K562 (cell line): Measurements from ENCODE around the gene ANKRD66. TPM values are rescaled to one million over a fixed set of nuclear protein-coding genes. Genes with fewer than 3 reads are reported as not detected.

ENCODE experiments used
- ATAC-seq: fragments of 200-7000 bp; cut with Tn5 transposase; 3 replicates; pipeline ENCODE4 v1.9.1; 2020; ENCODE audit warnings: moderate library complexity
- BruUV-seq: library from RNA; stranded (reverse); fragments of 400-500 nt; replicated peaks from 2 replicates; lab custom pipeline; 2021; lab: Mats Ljungman, UMichigan
- CTCF ChIA-PET: fragments of 300-600 bp; formaldehyde crosslinking; extraction: SDS; loops from one replicate; lab custom pipeline; 2021; ENCODE audit warnings: low intra/inter-chr PET ratio; lab: Yijun Ruan, JAX
- POLR2A ChIA-PET: fragments of 300-600, 350-650 bp; sonication (Branson Sonifier 250); formaldehyde crosslinking; extraction: SDS; loops from one replicate; lab custom pipeline; 2021; ENCODE audit warnings: antibody characterized with exemption, inconsistent platforms; lab: Yijun Ruan, JAX
- DNase-seq, 4 experiments: peaks; one replicate each; pipeline versions ENCODE4 v3.0.0 to v3.0.0-alpha.2; 2011 to 2018; ENCODE audit warnings: low spot score in 3 of 4, mixed read lengths in 3 of 4; ENCODE audit errors: extremely low read depth in 1 of 4
- FAIRE-seq: peaks from 2 replicates; lab custom pipeline; 2011; peaks lifted over from hg19 to GRCh38; lab: Jason Lieb, UNC
- H2AFZ ChIP-seq: 2 replicates; pipeline ENCODE4 v1.6.0; 2011; ENCODE audit warnings: low read depth, low read length, control low read depth, inconsistent platforms
- H3K27ac ChIP-seq: fragments of 200-600 bp; 3 replicates; pipeline ENCODE4 v1.8.0; 2011; ENCODE audit warnings: low read depth, mild to moderate bottlenecking, control low read depth, inconsistent platforms, low read length, moderate library complexity, mixed read lengths; ENCODE audit errors: extremely low read depth
- H3K27me3 ChIP-seq, 2 experiments: fragments of 300-600 bp in 1 of 2; 2 replicates in 1 of 2; 3 replicates in 1 of 2; pipeline versions ENCODE4 v1.6.0 to v1.8.0; 2011; ENCODE audit warnings: inconsistent platforms in 2 of 2, low read length in 2 of 2, mild to moderate bottlenecking in 1 of 2, mixed read lengths in 1 of 2, moderate library complexity in 1 of 2; ENCODE audit not compliant: control insufficient read depth in 2 of 2, insufficient read depth in 2 of 2
- H3K36me3 ChIP-seq: fragments of 300-600 bp; 3 replicates; pipeline ENCODE4 v1.8.0; 2011; ENCODE audit warnings: mild to moderate bottlenecking, low read length, inconsistent platforms; ENCODE audit not compliant: control insufficient read depth, insufficient read depth
- H3K4me1 ChIP-seq, 2 experiments: fragments of 200-600 bp in 1 of 2; replicated peaks in 1 of 2; 2 replicates in 1 of 2; 3 replicates in 1 of 2; pipeline versions ENCODE4 v1.5.1 to v1.8.0; 2011; ENCODE audit warnings: inconsistent platforms in 2 of 2, low read length in 2 of 2, mild to moderate bottlenecking in 1 of 2, mixed read lengths in 1 of 2, moderate library complexity in 1 of 2; ENCODE audit not compliant: control insufficient read depth in 2 of 2, insufficient read depth in 2 of 2
- H3K4me2 ChIP-seq: 2 replicates; pipeline ENCODE4 v1.6.1; 2011; ENCODE audit warnings: low read length, control low read depth, inconsistent platforms, mixed read lengths; ENCODE audit not compliant: insufficient read depth
- H3K4me3 ChIP-seq: fragments of 200-600 bp; sonication (generic), shearing (Covaris generic); 2 replicates; pipeline ENCODE4 v1.5.1; 2016; ENCODE audit warnings: control low read depth, inconsistent platforms
- H3K79me2 ChIP-seq: fragments of 200-600 bp; 3 replicates; pipeline ENCODE4 v1.8.0; 2011; ENCODE audit warnings: low read length, inconsistent platforms; ENCODE audit not compliant: control insufficient read depth, insufficient read depth
- H3K9ac ChIP-seq, 2 experiments: 2 replicates each; pipeline versions ENCODE4 v1.6.0 to v1.6.1; 2011; ENCODE audit warnings: low read depth in 2 of 2, low read length in 2 of 2, control low read depth in 1 of 2, inconsistent platforms in 1 of 2, mild to moderate bottlenecking in 1 of 2, mixed read lengths in 1 of 2; ENCODE audit not compliant: insufficient read depth in 1 of 2
- H3K9me1 ChIP-seq: one replicate; pipeline ENCODE4 v1.6.0; 2011; ENCODE audit warnings: inconsistent platforms, mild to moderate bottlenecking, low read length, moderate library complexity; ENCODE audit not compliant: control insufficient read depth, insufficient read depth
- H3K9me3 ChIP-seq: replicated peaks from 2 replicates; pipeline ENCODE4 v1.5.1; 2011; ENCODE audit warnings: low read depth, low read length, inconsistent platforms; ENCODE audit not compliant: control insufficient read depth, insufficient read depth
- H4K20me1 ChIP-seq: replicated peaks from 2 replicates; pipeline ENCODE4 v1.6.1; 2011; ENCODE audit warnings: low read length, inconsistent platforms, mixed read lengths; ENCODE audit not compliant: control insufficient read depth, insufficient read depth
- ADNP ChIP-seq: fragments of 200-800 bp; sonication (Bioruptor generic); IDR thresholded peaks from 2 replicates; pipeline ENCODE4 v1.6.1; 2016; ENCODE audit warnings: missing genetic modification characterization, missing compliant biosample characterization
- CEBPB ChIP-seq: fragments of 450-650 bp; IDR thresholded peaks from 2 replicates; pipeline ENCODE4 v1.6.1; 2016; ENCODE audit warnings: missing genetic modification characterization, missing compliant biosample characterization
- CEBPG ChIP-seq, 3 experiments: fragments of 200-800 bp in 1 of 3; sonication (Bioruptor generic) in 1 of 3; sonication (generic) in 1 of 3; formaldehyde crosslinking in 1 of 3; IDR thresholded peaks in 2 of 3; conservative IDR thresholded peaks in 1 of 3; 2 replicates each; pipeline versions ENCODE4 v1.6.1 to v1.8.0; 2016 to 2022; ENCODE audit warnings: missing compliant biosample characterization in 2 of 3, missing genetic modification characterization in 2 of 3, mild to moderate bottlenecking in 1 of 3, missing genetic modification reagents in 1 of 3
- GATAD2B ChIP-seq: fragments of 450-650 bp; IDR thresholded peaks from 2 replicates; pipeline ENCODE4 v1.6.1; 2017; ENCODE audit warnings: mild to moderate bottlenecking, borderline replicate concordance
- MAFG ChIP-seq: fragments of 450-650 bp; conservative IDR thresholded peaks from 2 replicates; pipeline ENCODE4 v1.6.1; 2016; ENCODE audit warnings: missing genetic modification characterization, missing compliant biosample characterization
- NCOA2 ChIP-seq, 2 experiments: fragments of 450-650 bp; IDR thresholded peaks; 2 replicates each; pipeline ENCODE4 v1.6.1; 2018; ENCODE audit warnings: mild to moderate bottlenecking in 2 of 2, moderate library complexity in 1 of 2; ENCODE audit not compliant: partially characterized antibody in 2 of 2
- RBBP5 ChIP-seq: fragments of 200-600 bp; sonication (generic); IDR thresholded peaks from 2 replicates; pipeline ENCODE4 v1.6.1; 2012; ENCODE audit warnings: borderline replicate concordance, mild to moderate bottlenecking, low read length, control low read depth, inconsistent platforms; ENCODE audit not compliant: insufficient read depth, poor library complexity, severe bottlenecking
- VEZF1 ChIP-seq: fragments of 200-800 bp; sonication (Bioruptor generic); IDR thresholded peaks from 2 replicates; pipeline ENCODE4 v1.6.1; 2017; ENCODE audit warnings: missing genetic modification characterization, missing compliant biosample characterization
- ZNF282 ChIP-seq: sonication (generic); formaldehyde crosslinking; IDR thresholded peaks from 2 replicates; pipeline ENCODE4 v1.8.1; 2023; ENCODE audit warnings: missing genetic modification reagents
- WGBS: fragments of 100-300 bp; shearing (Covaris generic); methylation state at CpG from one replicate; pipeline ENCODE4 v1.1.6; 2016; ENCODE audit warnings: low coverage, mixed read lengths; ENCODE audit not compliant: insufficient coverage; ENCODE audit errors: missing lambda C conversion rate; 5-methylcytosine and 5-hydroxymethylcytosine counted together
- in situ Hi-C: fragments of 300-500 bp; cut with MboI; formaldehyde crosslinking; loops from 4 replicates; pipeline ENCODE4 v1.15.0; 2018; ENCODE audit warnings: inconsistent platforms, mixed read lengths
- intact Hi-C: fragments of 100-400 bp; cut with micrococcal nuclease; formaldehyde crosslinking; loops from 2 replicates; pipeline ENCODE4 v1.14.2; 2022
- polyA plus RNA-seq, 8 experiments: library from polyadenylated mRNA; depleted of rRNA in 4 of 8; stranded (reverse) in 5 of 8; unstranded in 3 of 8; fragments of >200 nt; fragmentation: Nextera tagmentation in 2 of 8; fragmentation: Illumina TruSeq in 1 of 8; extraction: Ambion mirVana in 2 of 8; extraction: Trizol in 1 of 8; gene quantifications; 2 replicates each; pipeline versions ENCODE4 v1.2.1 to v1.2.3, GENCODE V29; 2011 to 2014; ENCODE audit warnings: inconsistent platforms in 1 of 8, missing spikeins in 1 of 8
- total RNA-seq, 7 experiments: library from RNA; depleted of rRNA in 6 of 7; stranded (reverse); fragments of >200 nt in 6 of 7; fragmentation: Illumina TruSeq in 2 of 7; extraction: Trizol in 2 of 7; gene quantifications; 2 replicates each; pipeline versions ENCODE4 v1.2.1 to v1.2.3, GENCODE V29; 2011 to 2021; ENCODE audit warnings: low replicate concordance in 1 of 7
- TF ChIP-seq, protein P1 (sequence below): fragments of 250-450 bp; sonication (Bioruptor Pico); IDR thresholded peaks from 2 replicates; pipeline ENCODE4 v1.5.0; 2020; ENCODE audit warnings: mild to moderate bottlenecking, borderline replicate concordance

Gene ANKRD66
- total and polyA plus RNA-seq, 9 of the 15 experiments (the other 6 are each of a cell fraction or from before 2014, with no cell fraction given) = not detected

DNA sequence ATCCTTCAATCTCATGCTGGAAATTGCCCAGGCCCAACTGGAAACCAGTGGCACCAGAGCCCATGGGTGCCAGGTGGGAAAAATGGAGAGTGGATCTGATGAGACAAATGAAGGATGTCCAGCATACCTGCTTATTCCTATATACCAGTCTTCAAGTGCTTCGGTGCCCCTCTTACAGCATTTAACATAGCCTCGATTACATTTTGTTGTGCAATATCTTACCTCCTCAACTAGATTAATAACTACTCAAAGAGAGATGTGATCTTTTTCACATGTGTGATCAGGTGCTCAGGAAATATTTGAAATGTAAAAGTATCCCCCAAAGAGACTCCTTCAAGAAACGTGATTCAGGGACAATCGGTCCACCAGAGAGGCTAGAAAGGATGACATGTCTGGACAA lies 4.8 kb upstream of the ANKRD66 start:
- ATAC-seq (no peak), DNase-seq (no peak), FAIRE-seq (no peak)
- 1% methylated on average over 4 of the region's 4 CpGs for WGBS
- POLR2A ChIA-PET = no interaction called here
- in situ Hi-C loops = no loop called here
- Histone ChIP-seq H2AFZ (no peak overlapping the region), H4K20me1 (no peaks in the 10 kb centered on the region), H3K9me1 (no peaks in the 10 kb centered on the region), H3K9ac (no peak overlapping the region), H3K27ac (no peak overlapping the region), H3K79me2 (no peaks in the 10 kb centered on the region), H3K27me3 (no peaks in the 10 kb centered on the region), H3K4me2 (no peak overlapping the region), H3K9me3 (no peaks in the 10 kb centered on the region), H3K4me1 (no peaks in the 10 kb centered on the region), H3K36me3 (no peaks in the 10 kb centered on the region), H3K4me3 (no peak overlapping the region)
- TF ChIP-seq VEZF1 (CRISPR knock-in tag) (no peak), MAFG (tag) (no peak), GATAD2B (no peak), CEBPG (CRISPR knock-in tag; IDR thresholded peaks at IDR 0.05) (no peak), CEBPG (tag; conservative IDR thresholded peaks at IDR 0.05 in 1 of 2, IDR thresholded peaks at IDR 0.05 in 1 of 2) (peak in 1 of 2 experiments; percentile 8; a peak in 1 of 4 replicates), CEBPB (tag) (0 out of 2 replicates have a peak, but pooled peaks have one; percentile 18), ZNF282 (no peak), RBBP5 (no peak), NCOA2 (IDR thresholded peaks at IDR 0.05; ENCODE audit: partially characterized antibody in 2 of 2) (no peak), ADNP (no peak)
- TF ChIP-seq, protein P1, sequence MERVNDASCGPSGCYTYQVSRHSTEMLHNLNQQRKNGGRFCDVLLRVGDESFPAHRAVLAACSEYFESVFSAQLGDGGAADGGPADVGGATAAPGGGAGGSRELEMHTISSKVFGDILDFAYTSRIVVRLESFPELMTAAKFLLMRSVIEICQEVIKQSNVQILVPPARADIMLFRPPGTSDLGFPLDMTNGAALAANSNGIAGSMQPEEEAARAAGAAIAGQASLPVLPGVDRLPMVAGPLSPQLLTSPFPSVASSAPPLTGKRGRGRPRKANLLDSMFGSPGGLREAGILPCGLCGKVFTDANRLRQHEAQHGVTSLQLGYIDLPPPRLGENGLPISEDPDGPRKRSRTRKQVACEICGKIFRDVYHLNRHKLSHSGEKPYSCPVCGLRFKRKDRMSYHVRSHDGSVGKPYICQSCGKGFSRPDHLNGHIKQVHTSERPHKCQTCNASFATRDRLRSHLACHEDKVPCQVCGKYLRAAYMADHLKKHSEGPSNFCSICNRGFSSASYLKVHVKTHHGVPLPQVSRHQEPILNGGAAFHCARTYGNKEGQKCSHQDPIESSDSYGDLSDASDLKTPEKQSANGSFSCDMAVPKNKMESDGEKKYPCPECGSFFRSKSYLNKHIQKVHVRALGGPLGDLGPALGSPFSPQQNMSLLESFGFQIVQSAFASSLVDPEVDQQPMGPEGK = no peak
- intact Hi-C loops = no loop called here
- CTCF ChIA-PET = no interaction called here
- no TSS peak for BruUV-seq
